MM.1S (cell line): Measurements from ENCODE around the gene DAD1.

Source experiments
- DNase-seq: peaks from one replicate; pipeline ENCODE4 v3.0.0-alpha.2; 2015
- H2AFZ ChIP-seq: fragments of 300-600 bp; sonication (generic); 2 replicates; pipeline ENCODE4 v1.6.0; 2016; ENCODE audit warnings: antibody characterized with exemption, low read length
- H3F3A ChIP-seq: fragments of 300-600 bp; sonication (generic); 2 replicates; pipeline ENCODE4 v1.6.1; 2016; ENCODE audit warnings: mild to moderate bottlenecking, antibody characterized with exemption, low read length, moderate library complexity, mixed read lengths; ENCODE audit not compliant: insufficient read depth
- H3K27ac ChIP-seq: fragments of 300-600 bp; sonication (generic); 2 replicates; pipeline ENCODE4 v1.5.1; 2016; ENCODE audit warnings: mild to moderate bottlenecking, low read length
- H3K27me3 ChIP-seq: fragments of 300-600 bp; sonication (generic); replicated peaks from 2 replicates; pipeline ENCODE4 v1.6.0; 2016; ENCODE audit warnings: low read length; ENCODE audit not compliant: insufficient read depth
- H3K36me3 ChIP-seq: fragments of 300-600 bp; sonication (generic); replicated peaks from 2 replicates; pipeline ENCODE4 v1.6.1; 2016; ENCODE audit warnings: mild to moderate bottlenecking, low read length, mixed read lengths; ENCODE audit not compliant: insufficient read depth
- H3K4me1 ChIP-seq: fragments of 300-600 bp; sonication (generic); 2 replicates; pipeline ENCODE4 v1.6.1; 2016; ENCODE audit warnings: low read length, mixed read lengths
- H3K4me2 ChIP-seq: fragments of 300-600 bp; sonication (generic); 2 replicates; pipeline ENCODE4 v1.6.0; 2016; ENCODE audit warnings: low read depth, low read length
- H3K4me3 ChIP-seq: fragments of 300-600 bp; sonication (generic); 2 replicates; pipeline ENCODE4 v1.5.1; 2016; ENCODE audit warnings: low read length, mixed read lengths
- H3K79me2 ChIP-seq: fragments of 300-600 bp; sonication (generic); 2 replicates; pipeline ENCODE4 v1.6.1; 2016; ENCODE audit warnings: mixed run types, low read length, mixed read lengths
- H3K9ac ChIP-seq: fragments of 300-600 bp; sonication (generic); 2 replicates; pipeline ENCODE4 v1.6.1; 2016; ENCODE audit warnings: low read length, mixed read lengths
- H3K9me2 ChIP-seq: fragments of 300-600 bp; sonication (generic); replicated peaks from 2 replicates; pipeline ENCODE4 v1.6.1; 2016; ENCODE audit warnings: mild to moderate bottlenecking, low read length, mixed read lengths; ENCODE audit not compliant: insufficient read depth
- H3K9me3 ChIP-seq: fragments of 300-600 bp; sonication (generic); replicated peaks from 2 replicates; pipeline ENCODE4 v1.6.1; 2016; ENCODE audit warnings: mild to moderate bottlenecking, low read length, mixed read lengths; ENCODE audit not compliant: insufficient read depth
- H4K20me1 ChIP-seq: fragments of 300-600 bp; sonication (generic); 2 replicates; pipeline ENCODE4 v1.6.1; 2016; ENCODE audit warnings: mild to moderate bottlenecking, low read length, moderate library complexity, mixed read lengths; ENCODE audit not compliant: insufficient read depth
- CTCF ChIP-seq: fragments of 300-600 bp; sonication (generic); IDR thresholded peaks from 2 replicates; pipeline ENCODE4 v1.5.1; 2016; ENCODE audit warnings: antibody characterized with exemption, low read length, mixed read lengths
- EZH2 ChIP-seq: fragments of 300-600 bp; sonication (generic); optimal IDR thresholded peaks from 2 replicates; pipeline ENCODE3; 2017; ENCODE audit warnings: low read depth, mild to moderate bottlenecking, antibody characterized with exemption, low read length, mixed read lengths
- EZH2phosphoT487 ChIP-seq: fragments of 300-600 bp; sonication (generic); IDR thresholded peaks from 2 replicates; pipeline ENCODE4 v1.6.1; 2018; ENCODE audit warnings: antibody characterized with exemption, low read length

The DAD1 gene

GRCh38 chr14:22551605-22551997, 37.4 kb downstream of the DAD1 start:
- Histone ChIP-seq H3K79me2 (no peaks in the 10 kb centered on the region), H3K27ac (no peak overlapping the region)

GRCh38 chr14:22549981-22550673, 38.9 kb downstream of the DAD1 start:
- no peak overlapping the region for H3K27ac ChIP-seq
- no peaks in the 10 kb centered on the region for H3K79me2 ChIP-seq
- H3K9ac ChIP-seq = no peak overlapping the region
- peaks cover 2% of the 10 kb centered on the region for H3K4me1 ChIP-seq
- no peak for TF ChIP-seq EZH2phosphoT487
- DNase-seq = no peak
- no peak overlapping the region for H3K4me2 ChIP-seq
- no peaks in the 10 kb centered on the region for H4K20me1 ChIP-seq
- no peaks in the 10 kb centered on the region for H3K27me3 ChIP-seq
- H2AFZ ChIP-seq = no peak overlapping the region
- no peaks in the 10 kb centered on the region for H3K36me3 ChIP-seq
- no peaks in the 10 kb centered on the region for H3K9me3 ChIP-seq
- peaks cover 1% of the 10 kb centered on the region; the same call in 1 of the 2 replicates for H3F3A ChIP-seq
- no peak overlapping the region for H3K4me3 ChIP-seq
- no peaks in the 10 kb centered on the region for H3K9me2 ChIP-seq

More at GRCh38 chr14:22551605-22551997, 37.4 kb downstream of the DAD1 start:
- H3K9me2 ChIP-seq = no peaks in the 10 kb centered on the region
- no peak overlapping the region for H2AFZ ChIP-seq
- TF ChIP-seq EZH2 (no peak), CTCF (no peak), EZH2phosphoT487 (no peak)
- H3K4me1 ChIP-seq = peaks cover 12% of the 10 kb centered on the region
- no peaks in the 10 kb centered on the region for H3K27me3 ChIP-seq
- H3K36me3 ChIP-seq = no peaks in the 10 kb centered on the region
- no peak for DNase-seq
- no peak overlapping the region for H3K4me3 ChIP-seq
- H3K9me3 ChIP-seq = no peaks in the 10 kb centered on the region
- no peaks in the 10 kb centered on the region for H4K20me1 ChIP-seq
- H3K9ac ChIP-seq = no peak overlapping the region
- peaks cover 11% of the 10 kb centered on the region for H3F3A ChIP-seq
- H3K4me2 ChIP-seq = no peak overlapping the region

- Histone ChIP-seq H2AFZ (no peak overlapping the region), H4K20me1 (no peaks in the 10 kb centered on the region), H3K4me2 (no peak overlapping the region), H3K4me3 (no peak overlapping the region), H3K4me1 (no peaks in the 10 kb centered on the region), H3K9me2 (no peaks in the 10 kb centered on the region), H3K27me3 (no peaks in the 10 kb centered on the region), H3K36me3 (no peaks in the 10 kb centered on the region), H3K79me2 (no peaks in the 10 kb centered on the region), H3K9me3 (no peaks in the 10 kb centered on the region), H3K9ac (no peak overlapping the region), H3K27ac (no peak overlapping the region), H3F3A (no peaks in the 10 kb centered on the region)
- DNase-seq = no peak
- no peak for TF ChIP-seq CTCF
- TF ChIP-seq EZH2 = no peak
- no peak for TF ChIP-seq EZH2phosphoT487
Observed at GRCh38 chr14:22549324-22549962, 39.6 kb downstream of the DAD1 start.
